Measurements from ENCODE around the gene ASH1L.

DNA sequence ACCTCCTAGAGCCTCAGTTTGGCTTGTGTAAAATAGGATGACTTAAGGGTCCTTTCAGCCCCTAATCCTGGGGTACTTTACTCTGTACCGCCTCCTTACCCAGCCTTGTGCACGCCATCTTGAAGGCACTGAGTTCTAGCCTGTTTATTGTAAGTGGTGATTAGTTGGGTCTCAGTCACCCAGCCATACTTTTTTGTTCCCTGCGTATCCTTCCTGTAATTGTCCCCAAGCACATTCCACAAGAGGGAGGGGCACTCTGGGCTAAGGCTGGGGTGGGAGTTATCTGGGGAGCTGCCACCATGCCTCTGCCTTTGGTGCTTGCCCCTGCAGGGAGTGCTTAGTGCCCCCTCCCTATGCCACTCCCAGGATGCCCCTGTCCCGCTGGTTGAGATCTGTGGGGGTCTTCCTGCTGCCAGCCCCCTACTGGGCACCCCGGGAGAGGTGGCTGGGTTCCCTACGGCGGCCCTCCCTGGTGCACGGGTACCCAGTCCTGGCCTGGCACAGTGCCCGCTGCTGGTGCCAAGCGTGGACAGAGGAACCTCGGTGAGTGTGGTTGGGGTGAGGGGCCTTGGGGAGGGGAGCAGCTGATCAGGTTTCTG lies 253.1 kb downstream of the ASH1L start:
- TF ChIP-seq CREM (IDR thresholded peaks at IDR 0.05; ENCODE audit: low read depth) (no peak), SMAD1 (IDR thresholded peaks at IDR 0.05; ENCODE audit: low read depth, low read length, partially characterized antibody) (no peak), ZNF384 (IDR thresholded peaks at IDR 0.05; ENCODE audit: low read depth, low read length) (no peak), MAZ (CRISPR knock-in tag; conservative IDR thresholded peaks at IDR 0.05 in 1 of 2, IDR thresholded peaks at IDR 0.05 in 1 of 2) (no peak), SMAD3 (CRISPR knock-in tag; conservative IDR thresholded peaks at IDR 0.05) (no peak), ZNF24 (IDR thresholded peaks at IDR 0.05) (no peak), SIN3A (IDR thresholded peaks at IDR 0.05; ENCODE audit: borderline replicate concordance in 2 of 2, control insufficient read depth in 1 of 2, low read depth in 2 of 2, low read length in 2 of 2) (0 out of 4 replicates have a peak, but pooled peaks of 1 of the 2 experiments have one; percentile 6)
- TF ChIP-seq, protein P1, sequence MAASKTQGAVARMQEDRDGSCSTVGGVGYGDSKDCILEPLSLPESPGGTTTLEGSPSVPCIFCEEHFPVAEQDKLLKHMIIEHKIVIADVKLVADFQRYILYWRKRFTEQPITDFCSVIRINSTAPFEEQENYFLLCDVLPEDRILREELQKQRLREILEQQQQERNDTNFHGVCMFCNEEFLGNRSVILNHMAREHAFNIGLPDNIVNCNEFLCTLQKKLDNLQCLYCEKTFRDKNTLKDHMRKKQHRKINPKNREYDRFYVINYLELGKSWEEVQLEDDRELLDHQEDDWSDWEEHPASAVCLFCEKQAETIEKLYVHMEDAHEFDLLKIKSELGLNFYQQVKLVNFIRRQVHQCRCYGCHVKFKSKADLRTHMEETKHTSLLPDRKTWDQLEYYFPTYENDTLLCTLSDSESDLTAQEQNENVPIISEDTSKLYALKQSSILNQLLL (CRISPR knock-in tag; IDR thresholded peaks at IDR 0.05; ENCODE audit: borderline replicate concordance): no peak
